Stimulated activated CD8-positive, alpha-beta memory T cell treated with anti-CD3 and anti-CD28 coated beads, Interleukin-7, amount 100 ng/mL, for 1 hour (primary cell): ENCODE measurements around the gene RILP.

Source experiments
- DNase-seq, 2 donors: peaks; one replicate each; pipeline ENCODE4 v3.0.0-alpha.2; 2020; ENCODE audit warnings: low read depth in 2 of 2

RILP gene

GRCh38 chr17:1604831-1605528 is 44.7 kb downstream of the RILP start:
- no peak for DNase-seq

DNA sequence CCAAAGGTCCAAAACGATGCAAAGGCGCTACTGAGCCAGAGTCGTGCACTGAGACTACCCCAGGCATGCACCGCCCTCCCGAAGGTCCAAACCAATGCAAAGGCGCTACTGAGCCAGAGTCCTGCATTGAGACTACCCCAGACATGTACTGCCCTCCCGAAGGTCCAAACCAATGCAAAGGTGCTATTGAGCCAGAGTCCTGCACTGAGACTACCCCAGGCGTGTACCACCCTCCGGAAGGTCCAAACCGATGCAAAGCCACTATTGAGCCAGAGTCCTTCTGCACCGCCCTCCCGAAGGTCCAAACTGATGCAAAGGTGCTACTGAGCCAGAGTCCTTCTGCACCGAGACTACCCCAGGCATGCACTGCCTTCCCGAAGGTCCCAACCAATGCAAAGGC is 48.1 kb downstream of the RILP start:
- no peak for DNase-seq

GRCh38 chr17:1598399-1599095 is 51.1 kb downstream of the RILP start:
- DNase-seq = no peak

DNA sequence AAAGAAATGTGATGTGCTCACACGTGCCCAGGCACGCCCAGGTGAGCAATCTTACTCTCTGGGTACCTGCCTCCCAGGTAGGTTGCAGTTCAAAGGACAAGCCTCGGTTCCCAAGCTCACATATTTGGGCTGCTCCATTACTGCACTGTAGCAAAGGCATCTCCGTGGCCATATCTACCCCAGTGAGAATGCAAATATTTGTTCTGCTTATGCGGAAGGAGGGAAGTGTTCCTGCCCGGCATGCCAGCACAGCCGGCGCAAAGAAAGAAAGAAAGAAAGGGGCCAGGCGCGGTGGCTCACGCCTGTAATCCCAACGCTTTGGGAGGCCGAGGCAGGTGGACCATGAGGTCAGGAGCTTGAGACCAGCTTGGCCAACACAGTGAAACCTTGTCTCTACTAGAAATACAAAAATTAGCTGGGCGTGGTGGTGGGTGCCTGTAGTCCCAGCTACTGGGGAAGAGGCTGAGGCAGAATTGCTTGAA is 51.8 kb downstream of the RILP start:
- no peak for DNase-seq
